DMS53 (cell line): ENCODE data around the gene BCL11B.

Source experiments
- DNase-seq: peaks from one replicate; lab custom pipeline; 2025; lab: John Stamatoyannopoulos, UW

Gene BCL11B

DNA sequence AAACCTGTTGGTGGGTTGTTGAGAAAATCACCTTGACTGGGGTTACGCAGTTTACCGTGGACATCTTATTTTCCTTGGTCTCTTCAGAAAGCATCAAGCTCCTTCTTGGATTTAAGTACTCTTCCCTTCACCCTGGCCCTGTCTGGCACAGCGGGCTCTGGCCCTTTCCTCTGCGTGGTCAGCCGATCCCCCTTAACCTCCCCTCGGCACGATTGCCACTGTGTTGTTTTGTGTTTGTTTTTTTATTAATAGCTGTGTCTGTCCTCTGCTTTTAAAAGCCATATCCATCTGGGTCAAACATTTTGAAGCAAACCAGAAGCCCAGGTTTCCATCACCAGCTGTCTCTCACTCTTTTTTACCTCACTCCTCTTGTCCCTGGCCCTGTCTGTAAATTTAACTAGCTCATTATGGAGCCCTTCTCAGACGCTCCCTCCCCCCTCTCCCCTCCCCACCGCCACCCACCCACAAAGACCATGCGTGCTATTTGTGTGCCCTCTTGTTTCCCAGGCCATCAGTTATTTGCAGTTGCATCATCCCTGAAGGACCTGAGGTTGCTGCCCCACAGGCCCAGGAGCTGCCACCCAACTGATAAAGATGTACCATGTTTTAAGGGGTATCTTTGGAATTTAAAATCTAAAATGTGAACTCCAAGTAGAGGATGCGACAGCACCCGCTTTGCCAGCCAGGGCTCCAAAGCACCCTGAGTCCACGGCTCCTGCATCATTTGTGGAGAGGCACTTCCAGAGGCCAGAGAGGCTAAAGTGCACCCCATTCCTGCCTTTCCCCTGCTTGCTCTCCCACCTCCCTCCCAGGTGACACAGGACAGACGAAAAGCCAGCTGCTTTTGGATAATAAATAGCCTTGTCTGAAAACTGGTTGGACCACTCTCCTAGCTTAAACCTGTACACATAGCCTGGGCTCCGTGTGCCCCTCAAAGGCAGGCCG lies 3.9 kb downstream of the BCL11B start:
- peak; percentile 32 for DNase-seq

DNA sequence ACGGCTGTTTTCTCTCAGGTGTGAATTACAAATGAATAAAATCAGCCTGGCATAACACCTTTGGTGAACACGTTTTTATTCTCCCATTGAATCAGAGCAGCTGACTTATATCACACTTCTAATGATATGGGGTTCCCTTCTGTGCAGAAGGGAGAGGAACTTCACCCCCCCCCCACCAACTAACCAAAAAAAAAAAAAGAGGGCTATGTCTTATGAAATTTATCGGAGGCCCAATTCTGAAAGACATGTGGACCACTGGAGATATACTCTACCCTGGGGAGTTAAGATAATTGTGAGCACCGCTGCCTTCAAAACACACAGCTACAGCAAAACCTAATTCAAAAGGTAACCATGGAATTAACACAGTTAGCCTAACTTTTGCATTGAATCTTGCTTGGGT lies 4.6 kb downstream of the BCL11B start:
- no peak for DNase-seq

DNA sequence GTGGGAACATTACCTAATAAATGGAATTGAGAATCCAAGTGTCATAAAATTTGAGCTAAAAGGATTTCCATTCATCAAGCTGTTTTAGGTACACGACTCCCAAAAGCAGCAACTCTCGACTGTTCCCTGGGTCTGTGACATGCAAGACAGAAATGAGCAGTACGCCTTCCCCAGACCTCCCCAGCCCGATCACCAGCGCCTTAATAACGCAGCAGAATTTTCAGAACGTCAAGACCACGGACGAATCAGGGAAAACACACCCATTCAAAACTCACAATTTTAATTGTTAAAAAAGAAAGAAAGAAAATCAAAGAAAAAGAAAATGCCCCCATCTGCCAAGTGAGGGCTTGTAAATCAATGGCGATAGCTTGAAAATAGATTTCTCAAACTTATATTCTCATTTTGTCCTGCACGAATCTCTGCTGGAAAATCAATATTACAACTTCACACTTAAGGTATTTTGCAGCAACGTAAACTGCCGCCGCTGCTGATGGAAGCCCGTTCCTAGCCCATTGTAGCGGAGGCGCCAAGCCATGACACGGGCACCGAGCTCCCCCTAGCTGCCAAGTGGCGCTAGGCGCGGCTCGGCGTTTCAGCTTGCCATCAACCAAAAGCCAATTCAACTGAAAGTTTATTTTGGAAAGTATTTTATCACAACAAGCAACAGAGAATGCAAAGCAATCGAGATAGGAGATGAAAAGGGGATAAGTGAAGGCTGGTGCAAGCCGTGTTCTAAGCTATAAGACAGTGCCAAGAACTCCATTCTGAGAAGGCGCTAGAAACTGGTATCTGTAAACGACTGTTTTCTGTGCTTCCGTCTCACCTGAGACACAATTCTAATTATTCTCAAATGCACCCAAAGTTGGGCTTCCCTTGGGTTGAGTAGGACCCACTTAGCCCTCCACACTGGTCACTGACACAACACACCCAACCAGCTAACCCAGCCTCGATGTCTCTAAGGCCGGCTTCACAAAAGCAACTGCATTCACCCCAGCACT lies 5.5 kb downstream of the BCL11B start:
- DNase-seq, result peak; percentile 74

DNA sequence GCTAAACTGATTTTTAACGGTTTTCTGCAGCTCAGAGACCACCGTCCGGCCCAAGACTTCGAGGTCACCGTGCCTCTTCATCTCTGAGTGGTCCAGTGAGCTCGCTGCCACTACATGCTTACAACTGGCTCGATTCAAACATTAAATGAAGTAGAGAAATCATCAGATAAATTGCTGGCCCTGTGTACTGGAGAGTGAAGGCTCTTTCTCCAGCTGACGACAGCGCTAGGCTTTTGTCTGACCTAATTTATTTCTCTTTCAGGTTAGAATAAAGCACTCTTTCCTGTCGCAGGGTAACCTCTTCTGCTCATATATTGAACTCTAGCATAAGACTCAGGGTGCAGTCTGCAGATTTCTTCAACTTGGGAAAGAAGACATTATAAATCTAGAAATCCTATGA lies 6.4 kb downstream of the BCL11B start:
- DNase-seq, result no peak

DNA sequence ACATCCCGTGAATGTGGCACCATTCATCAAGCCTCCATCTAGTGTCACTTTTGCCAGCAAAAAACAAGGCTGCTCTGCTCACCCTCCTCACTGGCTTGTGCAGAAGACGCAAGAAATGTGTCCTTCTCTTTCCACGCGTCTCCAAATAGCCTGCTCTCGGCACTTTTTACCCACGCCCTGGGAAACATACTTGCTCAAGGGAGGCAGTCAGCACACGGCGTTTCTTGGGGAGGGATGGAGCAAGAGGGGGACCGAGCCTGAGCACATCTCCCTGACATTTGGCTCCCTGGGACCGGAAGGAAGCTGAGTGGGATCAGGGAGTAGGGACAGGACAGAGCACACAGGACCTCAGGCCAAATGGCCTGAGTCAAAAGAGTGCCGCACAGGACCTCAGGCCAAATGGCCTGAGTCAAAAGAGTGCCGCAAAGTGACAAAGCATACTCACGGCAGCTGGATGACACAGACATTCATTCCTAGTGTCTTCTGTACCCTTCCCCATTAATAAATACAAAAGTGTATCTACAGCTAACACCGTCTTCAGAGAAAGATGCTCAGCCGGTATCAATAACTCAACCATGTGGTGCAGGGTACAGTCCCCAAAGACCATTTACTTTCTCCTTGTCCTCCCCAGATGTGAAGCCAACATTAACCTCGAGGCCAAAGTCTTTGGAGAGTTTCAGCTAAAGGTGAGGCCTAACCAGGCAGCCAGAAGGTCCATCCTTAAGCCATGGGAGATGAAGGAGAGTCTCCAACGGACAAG lies 7.1 kb downstream of the BCL11B start:
- no peak for DNase-seq

DNA sequence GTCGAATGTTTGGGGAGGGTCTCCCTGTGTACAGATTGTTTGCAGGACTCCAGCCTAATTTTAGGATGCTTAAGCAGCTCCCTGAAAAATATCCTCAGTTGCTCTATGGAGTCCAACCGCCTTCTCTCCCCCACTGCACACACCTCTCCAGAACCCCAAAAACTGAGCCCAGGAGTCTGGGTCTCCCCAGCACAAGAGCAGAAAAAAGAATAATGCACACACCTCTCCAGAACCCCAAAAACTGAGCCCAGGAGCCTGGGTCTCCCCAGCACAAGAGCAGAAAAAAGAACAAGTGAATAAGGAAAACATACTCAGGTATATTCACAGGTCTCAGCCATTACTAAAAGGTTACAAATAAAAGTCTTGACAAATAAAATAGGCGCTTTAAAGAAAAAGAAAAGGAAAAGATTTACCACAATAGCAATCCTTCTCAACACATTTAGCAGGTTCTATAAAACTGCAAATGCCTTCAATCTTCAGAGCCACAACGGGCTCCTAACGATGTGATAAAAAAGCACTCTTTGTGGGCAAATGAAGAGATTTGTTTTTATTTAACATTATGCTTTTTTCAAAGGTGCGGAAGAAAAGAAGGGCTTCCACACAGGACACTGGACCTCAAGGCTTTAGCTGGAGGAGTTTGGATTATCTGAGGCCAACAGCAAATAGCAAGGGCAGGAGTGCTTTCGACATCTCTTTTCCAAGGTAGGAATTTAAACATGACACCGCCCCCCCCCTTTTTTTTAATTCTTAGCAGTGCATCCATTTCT lies 8.2 kb downstream of the BCL11B start:
- no peak for DNase-seq

DNA sequence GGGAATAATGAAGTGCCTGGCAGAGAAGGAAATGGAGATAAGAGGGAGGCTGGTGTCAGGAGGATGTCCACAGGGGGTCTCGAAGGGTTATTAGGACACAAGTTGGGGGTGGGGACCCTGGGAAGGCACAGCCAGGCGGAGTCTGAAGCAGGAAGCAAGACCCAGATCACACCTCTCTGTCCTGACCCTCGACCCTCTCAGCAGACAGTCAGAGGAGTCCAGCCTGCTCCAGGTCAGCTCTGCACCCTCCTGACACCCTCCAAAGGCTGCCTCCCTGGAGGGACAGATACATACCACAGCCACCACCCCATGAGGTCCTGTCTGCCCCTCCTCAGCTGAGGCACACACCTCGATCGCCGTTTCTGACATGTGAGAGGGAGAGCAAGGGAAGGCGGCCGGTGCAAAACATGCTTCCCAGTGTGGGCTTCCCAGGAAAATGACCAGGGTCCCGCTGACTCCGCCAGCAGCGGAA lies 9.0 kb downstream of the BCL11B start:
- no peak for DNase-seq

DNA sequence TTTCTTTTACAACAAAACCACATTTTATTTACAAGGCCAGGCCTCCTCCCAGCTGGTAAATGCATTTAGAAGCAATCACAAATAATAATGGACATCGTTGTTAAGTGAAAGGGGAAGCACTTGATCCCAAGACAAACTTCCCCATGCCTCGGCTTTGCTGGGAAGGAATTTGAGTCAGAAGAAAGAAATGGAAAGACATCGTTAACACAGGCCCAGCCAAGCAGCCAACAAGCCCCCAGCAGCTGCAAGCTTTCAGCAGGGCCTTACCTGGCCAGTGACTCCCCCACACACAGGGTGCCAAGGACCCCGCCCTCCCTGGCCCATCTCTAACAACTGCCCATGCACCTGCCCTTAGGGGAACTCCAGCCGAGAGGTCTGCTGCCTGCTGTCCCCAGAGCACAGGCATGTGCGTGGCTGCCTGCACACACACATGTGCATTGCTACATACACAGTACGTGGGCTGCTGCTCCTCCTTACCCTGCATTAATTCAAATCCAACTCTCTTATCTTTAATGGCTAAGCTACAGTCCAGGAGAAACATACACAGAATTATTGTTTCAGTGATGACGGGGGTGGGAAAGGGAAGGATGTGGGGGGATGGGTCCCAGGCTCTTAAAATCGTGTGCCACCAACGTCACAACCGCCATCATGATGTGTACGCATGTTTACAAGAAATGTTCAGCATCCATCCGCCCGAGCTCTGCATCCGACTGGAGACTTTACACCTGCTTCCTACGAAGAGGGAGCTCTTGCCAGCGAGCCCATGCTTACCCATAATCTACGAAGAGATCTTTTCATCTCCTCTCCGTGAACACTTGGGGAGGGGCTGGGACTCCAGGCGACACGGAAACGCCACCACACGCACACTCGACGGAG lies 9.8 kb downstream of the BCL11B start:
- DNase-seq, result no peak

DNA sequence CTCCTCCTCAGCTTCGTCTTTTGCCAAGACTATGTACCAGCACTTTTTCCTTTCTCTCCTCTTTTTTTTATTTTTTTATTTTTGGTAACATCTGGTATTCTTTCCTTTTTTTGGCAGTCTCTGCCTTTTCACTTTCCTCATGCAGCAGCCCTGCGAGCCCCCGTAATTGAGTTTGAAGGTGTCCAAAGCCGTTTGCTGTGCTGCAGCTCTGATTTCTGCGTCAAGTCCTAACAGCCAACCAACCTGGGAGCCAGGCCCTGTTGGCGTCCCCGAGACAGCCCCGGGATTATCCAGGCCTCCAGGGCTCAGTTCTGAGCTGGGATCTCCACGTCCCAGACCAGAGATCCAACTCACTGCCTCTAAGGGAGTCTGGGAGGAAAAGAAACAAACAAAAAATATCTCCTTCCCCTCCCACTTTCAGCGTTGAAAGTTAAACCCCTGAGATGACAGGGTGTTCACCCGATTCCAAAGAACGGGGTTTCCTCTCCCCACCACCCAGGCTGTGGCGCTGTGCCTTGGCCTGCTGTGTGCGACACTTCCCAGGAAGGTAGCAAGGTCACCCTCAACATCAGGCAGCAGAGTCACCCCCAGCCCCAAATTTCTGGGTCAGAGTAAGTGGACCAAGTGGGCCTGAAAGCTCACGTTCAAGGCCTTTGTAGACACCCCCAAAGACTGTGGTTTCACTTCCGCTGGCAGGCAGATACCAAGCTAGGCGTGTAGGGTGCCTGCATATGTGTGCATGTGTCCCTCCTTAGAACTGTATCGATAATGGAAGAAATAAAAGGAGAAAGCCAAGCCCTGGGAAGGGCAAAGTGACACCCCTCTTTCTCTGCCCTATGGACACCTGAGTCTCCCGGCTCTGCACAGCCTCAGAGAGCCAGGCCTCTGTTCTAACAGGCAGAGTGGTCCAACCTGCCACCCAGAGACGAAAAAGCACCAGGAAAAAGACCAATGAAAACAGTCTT lies 11.1 kb downstream of the BCL11B start:
- DNase-seq, result no peak

DNA sequence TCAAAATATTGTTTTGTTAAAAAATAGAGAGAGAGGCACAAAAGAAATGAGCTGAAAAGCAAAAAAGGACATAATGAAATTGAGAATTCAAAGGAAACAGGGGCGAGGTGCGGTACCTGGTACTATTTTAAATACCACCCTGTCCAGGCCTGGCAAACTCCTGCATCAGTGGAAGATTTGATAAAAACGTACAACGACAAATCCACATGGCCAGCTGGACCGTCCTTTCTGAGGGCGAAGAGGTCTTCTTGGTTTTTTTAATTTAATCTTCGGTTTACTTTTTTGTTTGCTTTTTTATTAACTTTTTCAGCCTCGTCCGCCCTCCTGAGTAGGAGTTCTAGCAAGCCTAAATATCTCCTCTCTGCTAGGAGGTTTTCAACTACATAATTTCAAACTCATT lies 11.9 kb downstream of the BCL11B start:
- DNase-seq, result no peak

DNA sequence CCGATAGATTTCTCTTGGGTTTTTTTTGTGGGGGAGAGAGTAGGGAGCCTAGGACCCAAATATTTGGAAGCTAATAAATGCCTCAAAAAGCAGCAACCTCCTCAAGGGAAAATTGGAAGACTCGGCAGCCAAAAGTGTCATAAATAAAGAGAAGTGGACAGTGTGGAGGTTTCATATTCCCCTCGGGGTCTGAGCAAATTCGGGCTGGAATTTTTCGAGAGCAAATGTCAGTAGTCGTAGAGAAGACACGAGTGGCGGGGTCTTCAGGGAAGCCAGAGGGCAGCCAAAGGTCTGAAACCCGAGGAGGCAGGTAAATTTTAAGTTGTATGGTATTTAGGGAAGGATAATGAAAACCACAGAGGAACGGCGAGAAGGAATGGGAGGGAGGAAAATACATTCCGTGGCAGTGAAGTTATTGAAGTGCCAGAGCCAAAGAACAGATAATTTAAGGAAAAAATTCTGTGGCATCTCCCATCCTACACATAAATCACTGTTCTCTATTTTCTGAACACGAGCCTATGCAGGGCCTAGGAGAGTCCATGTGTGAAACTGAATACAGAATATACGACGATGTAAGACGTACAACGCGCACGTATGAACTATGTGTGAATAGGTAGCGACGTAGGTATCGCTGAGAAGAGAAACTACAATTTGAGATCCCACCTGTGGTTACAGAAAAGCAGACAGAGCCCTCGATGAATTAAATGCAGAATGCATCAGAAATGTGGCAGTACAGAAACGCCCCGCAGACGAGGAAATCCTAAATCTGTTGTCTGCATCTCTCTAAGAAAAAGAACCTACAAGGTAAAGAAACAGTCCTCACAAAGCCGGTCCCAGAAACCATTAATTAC lies 12.9 kb downstream of the BCL11B start:
- no peak for DNase-seq

DNA sequence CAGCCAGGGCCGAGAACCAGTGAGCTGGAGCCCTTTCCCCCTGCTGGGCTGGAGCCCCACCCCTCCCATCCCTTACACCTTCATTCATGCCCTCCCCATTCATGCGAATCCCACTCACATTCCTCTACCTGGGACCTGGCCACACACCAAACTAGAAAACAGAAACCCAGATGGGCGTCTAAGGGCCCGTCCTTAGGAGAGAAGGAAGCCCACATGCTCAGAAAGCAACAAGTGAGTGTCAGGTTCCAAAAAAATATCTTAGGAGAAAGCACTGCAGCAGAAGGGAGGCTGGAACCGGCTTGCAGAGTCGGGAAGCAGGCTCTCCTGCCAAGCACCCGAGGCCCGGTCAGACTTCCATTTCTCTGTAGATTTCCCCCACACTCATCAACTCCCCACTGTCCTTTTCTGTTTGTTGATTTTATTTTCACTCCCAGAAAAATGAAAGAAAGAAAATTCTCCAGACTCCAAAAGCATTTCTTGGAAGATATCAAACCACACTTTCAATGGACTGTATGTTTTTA lies 13.6 kb downstream of the BCL11B start:
- no peak for DNase-seq

DNA sequence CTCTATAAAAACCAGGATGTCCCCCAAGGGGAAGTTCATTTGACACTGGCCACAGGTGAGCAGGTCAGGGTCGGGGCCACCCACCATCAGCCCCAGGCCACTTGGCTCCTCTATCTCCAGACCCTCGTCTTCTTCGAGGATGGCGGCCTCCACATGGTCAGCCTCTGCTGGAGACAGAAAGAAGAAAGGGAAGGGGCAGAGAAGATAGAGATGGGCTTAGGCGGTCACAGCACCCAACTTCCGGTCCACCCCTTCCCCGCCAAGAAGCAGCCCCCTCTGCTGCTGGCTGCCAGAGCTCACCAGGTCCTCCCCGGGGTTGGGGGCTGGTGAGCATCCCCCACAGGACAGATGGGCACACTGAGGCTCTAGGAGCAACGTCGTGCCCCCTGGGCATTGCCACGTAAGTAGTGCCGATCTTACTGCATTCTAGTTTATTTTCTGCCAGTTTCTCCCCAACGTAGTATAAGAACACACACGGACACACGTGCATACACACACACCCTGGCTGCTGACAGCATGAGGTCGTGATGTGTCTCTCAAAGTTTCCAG lies 14.2 kb downstream of the BCL11B start:
- no peak for DNase-seq

DNA sequence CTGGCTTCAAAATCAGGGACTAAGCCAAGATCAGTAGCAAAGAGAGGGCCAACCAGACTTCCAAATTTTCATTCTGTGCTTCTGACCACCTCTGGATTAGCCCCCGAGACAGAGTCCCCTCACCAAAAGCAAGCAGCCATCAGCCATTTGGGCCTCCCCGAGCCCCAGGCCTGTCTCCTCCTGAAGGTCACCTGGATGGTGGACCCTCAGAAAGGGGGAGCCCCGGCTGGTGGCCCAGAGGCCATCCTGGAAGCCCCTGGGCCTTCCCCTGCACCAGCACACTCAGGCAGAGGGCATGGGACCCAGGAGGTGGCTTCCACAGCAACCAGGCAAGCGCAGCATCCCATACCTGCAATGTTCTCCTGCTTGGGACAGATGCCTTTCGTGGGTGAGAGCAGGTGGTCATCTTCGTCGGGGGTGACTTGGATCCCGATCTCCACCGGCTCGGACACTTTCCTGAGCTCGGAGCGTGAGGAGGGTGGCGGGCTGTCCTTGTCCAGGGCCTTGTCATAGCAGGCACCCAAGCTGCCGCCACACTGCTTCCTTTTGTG lies 14.8 kb downstream of the BCL11B start:
- DNase-seq, result no peak

DNA sequence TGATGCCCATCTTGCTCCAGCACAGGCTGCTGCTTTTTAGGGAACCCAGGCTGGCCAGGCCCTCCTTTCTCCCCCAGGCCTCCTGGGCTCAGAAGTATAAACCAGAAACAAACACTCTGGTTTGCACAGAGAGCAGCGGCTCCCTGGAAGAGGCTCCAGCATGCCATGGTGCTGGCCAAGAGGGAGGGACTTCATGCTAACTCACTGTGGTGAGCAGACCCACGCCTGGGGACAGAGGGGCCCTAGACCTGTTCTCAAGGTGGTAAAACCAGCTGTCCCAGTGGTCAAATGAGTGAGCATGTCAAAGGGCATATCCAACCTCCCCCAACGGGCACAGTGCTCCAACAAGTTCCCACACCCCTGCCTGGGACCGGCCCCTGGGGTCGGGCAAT lies 15.5 kb downstream of the BCL11B start:
- no peak for DNase-seq

DNA sequence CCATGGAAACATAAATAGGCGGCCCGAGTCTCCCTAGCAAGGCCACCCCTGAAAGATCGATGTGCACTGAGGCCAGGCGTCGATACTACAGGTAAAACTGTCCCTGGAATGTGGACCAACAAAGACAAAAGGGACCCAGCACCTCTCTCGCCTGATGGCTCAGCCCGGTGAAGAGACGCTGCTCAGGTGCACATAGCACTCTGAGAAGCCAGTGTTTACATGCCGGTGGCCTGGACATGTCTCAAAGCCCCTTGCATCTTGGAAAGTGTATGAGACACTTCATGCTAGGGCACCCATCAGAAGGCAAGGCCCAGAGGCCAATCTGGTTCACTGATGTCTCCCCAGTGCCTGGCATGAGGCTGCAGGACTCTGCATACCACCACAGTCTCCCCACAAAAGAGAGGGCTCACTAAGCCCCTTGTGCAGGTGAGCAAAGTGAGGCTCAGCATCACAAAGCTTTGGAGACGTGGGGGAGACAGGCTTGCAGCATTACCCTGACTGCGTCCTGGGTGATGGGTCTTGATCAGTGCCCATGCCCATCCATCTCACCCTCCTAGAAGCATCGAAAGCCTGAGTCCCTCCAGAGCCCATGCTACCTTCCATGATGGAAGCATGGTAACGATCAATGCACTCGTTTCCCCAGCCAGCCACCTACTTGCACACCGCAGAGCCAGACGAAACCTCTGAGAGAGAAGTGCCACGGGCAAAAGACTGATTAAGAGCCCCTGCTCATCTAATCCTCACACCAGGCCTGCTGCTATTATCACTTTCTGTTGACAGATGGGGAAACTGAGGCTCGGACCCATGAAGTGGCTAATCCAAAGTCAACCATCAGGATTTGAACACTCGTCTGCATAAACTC lies 16.1 kb downstream of the BCL11B start:
- DNase-seq, result no peak
